SJSA1 (cell line): ENCODE data around the gene CALM1. TPM values are rescaled to one million over a fixed set of nuclear protein-coding genes. Genes with fewer than 3 reads are reported as not detected.
A peak's percentile ranks its signal among the peaks of the same experiment; 100 is the strongest.

Source experiments
- DNase-seq, 2 experiments: peaks; one replicate each; pipeline ENCODE4 v3.0.0-alpha.2; 2015 to 2020; ENCODE audit warnings: low spot score in 2 of 2, low read depth in 1 of 2
- H3K27ac ChIP-seq: fragments of 250-450 bp; sonication (Bioruptor Pico); 2 replicates; pipeline ENCODE4 v1.5.1; 2020; ENCODE audit warnings: mild to moderate bottlenecking, moderate library complexity
- H3K27me3 ChIP-seq: fragments of 250-450 bp; sonication (Bioruptor Pico); replicated peaks from 2 replicates; pipeline ENCODE4 v1.5.1; 2020; ENCODE audit warnings: mild to moderate bottlenecking, moderate library complexity
- H3K36me3 ChIP-seq: fragments of 250-450 bp; sonication (Bioruptor Pico); 2 replicates; pipeline ENCODE4 v1.5.1; 2020; ENCODE audit warnings: mild to moderate bottlenecking
- H3K4me1 ChIP-seq: fragments of 250-450 bp; sonication (Bioruptor Pico); replicated peaks from 2 replicates; pipeline ENCODE4 v1.6.1; 2021; ENCODE audit warnings: mild to moderate bottlenecking
- H3K4me3 ChIP-seq: fragments of 250-450 bp; sonication (Bioruptor Pico); 2 replicates; pipeline ENCODE4 v1.5.1; 2020; ENCODE audit warnings: mild to moderate bottlenecking
- H3K9me3 ChIP-seq: fragments of 250-450 bp; sonication (Bioruptor Pico); replicated peaks from 2 replicates; pipeline ENCODE4 v1.5.1; 2020; ENCODE audit warnings: mild to moderate bottlenecking
- total RNA-seq: library from RNA; depleted of rRNA; stranded (reverse); fragments of >200 nt; shearing (Covaris generic); gene quantifications from 2 replicates; pipeline ENCODE4 v1.2.3, GENCODE V29; 2014

Gene CALM1
- total RNA-seq, 1 experiment from 2014 or later, result 392 TPM

GRCh38 chr14:90375934-90376333 lies 20.9 kb upstream of the CALM1 start:
- Histone ChIP-seq H3K36me3 (no peaks in the 10 kb centered on the region), H3K9me3 (no peaks in the 10 kb centered on the region), H3K27me3 (no peaks in the 10 kb centered on the region), H3K4me1 (no peaks in the 10 kb centered on the region), H3K4me3 (no peak overlapping the region), H3K27ac (no peak overlapping the region)
- no peak for DNase-seq

GRCh38 chr14:90378249-90378648 lies 18.6 kb upstream of the CALM1 start:
- Histone ChIP-seq H3K27me3 (no peaks in the 10 kb centered on the region), H3K9me3 (no peaks in the 10 kb centered on the region), H3K4me3 (no peak overlapping the region), H3K27ac (no peak overlapping the region), H3K4me1 (peaks cover 8% of the 10 kb centered on the region), H3K36me3 (no peaks in the 10 kb centered on the region)
- no peak for DNase-seq

- Histone ChIP-seq H3K9me3 (no peaks in the 10 kb centered on the region), H3K36me3 (no peaks in the 10 kb centered on the region)
- DNase-seq, result no peak
Measured at GRCh38 chr14:90379106-90379505, 17.7 kb upstream of the CALM1 start.

GRCh38 chr14:90381011-90381786 lies 15.6 kb upstream of the CALM1 start:
- Histone ChIP-seq H3K9me3 (no peaks in the 10 kb centered on the region), H3K27me3 (no peaks in the 10 kb centered on the region), H3K4me3 (no peak overlapping the region), H3K27ac (no peak overlapping the region), H3K36me3 (no peaks in the 10 kb centered on the region), H3K4me1 (peaks cover 21% of the 10 kb centered on the region)
- no peak for DNase-seq

More at GRCh38 chr14:90379106-90379505, 17.7 kb upstream of the CALM1 start:
- no peak overlapping the region for H3K4me3 ChIP-seq
- no peak overlapping the region for H3K27ac ChIP-seq
- no peaks in the 10 kb centered on the region for H3K27me3 ChIP-seq
- peaks cover 16% of the 10 kb centered on the region for H3K4me1 ChIP-seq

- H3K27me3 ChIP-seq, result no peaks in the 10 kb centered on the region
- no peaks in the 10 kb centered on the region for H3K9me3 ChIP-seq
- peak overlapping the region; percentile 98 for H3K27ac ChIP-seq
- H3K36me3 ChIP-seq, result no peaks in the 10 kb centered on the region
- DNase-seq, result no peak
- peaks cover 21% of the 10 kb centered on the region for H3K4me1 ChIP-seq
- peak overlapping the region; percentile 54 for H3K4me3 ChIP-seq
Measured at GRCh38 chr14:90381999-90382451, 14.8 kb upstream of the CALM1 start.

- Histone ChIP-seq H3K27me3 (no peaks in the 10 kb centered on the region), H3K4me3 (peak overlapping the region; percentile 54), H3K27ac (peak overlapping the region; percentile 98), H3K4me1 (peaks cover 21% of the 10 kb centered on the region), H3K36me3 (no peaks in the 10 kb centered on the region), H3K9me3 (no peaks in the 10 kb centered on the region)
- peak in 1 of 2 experiments; percentile 61 for DNase-seq
Measured at GRCh38 chr14:90382491-90383125, 14.2 kb upstream of the CALM1 start.

GRCh38 chr14:90383126-90383730 lies 13.6 kb upstream of the CALM1 start:
- no peaks in the 10 kb centered on the region for H3K27me3 ChIP-seq
- H3K27ac ChIP-seq, result peak overlapping the region; percentile 98
- peak overlapping the region; percentile 54 for H3K4me3 ChIP-seq
- peaks cover 21% of the 10 kb centered on the region for H3K4me1 ChIP-seq
- peak; percentile 98 for DNase-seq
- no peaks in the 10 kb centered on the region for H3K36me3 ChIP-seq
- no peaks in the 10 kb centered on the region for H3K9me3 ChIP-seq

GRCh38 chr14:90383731-90384542 lies 12.9 kb upstream of the CALM1 start:
- H3K9me3 ChIP-seq, result no peaks in the 10 kb centered on the region
- no peaks in the 10 kb centered on the region for H3K27me3 ChIP-seq
- peak overlapping the region; percentile 54 for H3K4me3 ChIP-seq
- peak overlapping the region; percentile 98 for H3K27ac ChIP-seq
- peak in 1 of 2 experiments; percentile 52 for DNase-seq
- H3K36me3 ChIP-seq, result no peaks in the 10 kb centered on the region
- H3K4me1 ChIP-seq, result peaks cover 21% of the 10 kb centered on the region

- Histone ChIP-seq H3K4me1 (peaks cover 21% of the 10 kb centered on the region), H3K27me3 (no peaks in the 10 kb centered on the region), H3K36me3 (no peaks in the 10 kb centered on the region), H3K4me3 (no peak overlapping the region), H3K27ac (no peak overlapping the region; the same call in 1 of the 2 replicates), H3K9me3 (no peaks in the 10 kb centered on the region)
- DNase-seq, result no peak
Measured at GRCh38 chr14:90384543-90384911, 12.3 kb upstream of the CALM1 start.

GRCh38 chr14:90386321-90386720 lies 10.5 kb upstream of the CALM1 start:
- Histone ChIP-seq H3K4me1 (peaks cover 21% of the 10 kb centered on the region), H3K4me3 (no peak overlapping the region)

GRCh38 chr14:90387206-90387760 lies 9.5 kb upstream of the CALM1 start:
- no peaks in the 10 kb centered on the region for H3K36me3 ChIP-seq
- no peaks in the 10 kb centered on the region for H3K9me3 ChIP-seq
- no peaks in the 10 kb centered on the region for H3K27me3 ChIP-seq
- H3K4me1 ChIP-seq, result peaks cover 16% of the 10 kb centered on the region
- DNase-seq, result no peak
- no peak overlapping the region for H3K4me3 ChIP-seq
- no peak overlapping the region for H3K27ac ChIP-seq

More at GRCh38 chr14:90386321-90386720, 10.5 kb upstream of the CALM1 start:
- DNase-seq, result no peak
- Histone ChIP-seq H3K9me3 (no peaks in the 10 kb centered on the region), H3K27me3 (no peaks in the 10 kb centered on the region), H3K27ac (no peak overlapping the region), H3K36me3 (no peaks in the 10 kb centered on the region)

- Histone ChIP-seq H3K9me3 (no peaks in the 10 kb centered on the region), H3K4me1 (peaks cover 12% of the 10 kb centered on the region), H3K4me3 (no peak overlapping the region), H3K27me3 (no peaks in the 10 kb centered on the region), H3K36me3 (no peaks in the 10 kb centered on the region), H3K27ac (no peak overlapping the region)
- no peak for DNase-seq
Measured at GRCh38 chr14:90388437-90388836, 8.4 kb upstream of the CALM1 start.

- H3K27me3 ChIP-seq, result no peaks in the 10 kb centered on the region
- H3K27ac ChIP-seq, result no peak overlapping the region
- H3K4me1 ChIP-seq, result peaks cover 7% of the 10 kb centered on the region
- H3K36me3 ChIP-seq, result no peaks in the 10 kb centered on the region
- no peaks in the 10 kb centered on the region for H3K9me3 ChIP-seq
- no peak overlapping the region for H3K4me3 ChIP-seq
- DNase-seq, result no peak
Measured at GRCh38 chr14:90388982-90389381, 7.8 kb upstream of the CALM1 start.
